ENCODE data around the gene SCGB1C2. TPM values are rescaled to one million over a fixed set of nuclear protein-coding genes. Genes with fewer than 3 reads are reported as not detected.
"Not testable (repeated sequence)": the region's sequence is repeated elsewhere in the genome, so short reads cannot be mapped to it uniquely, and the experiment has no call there.

Gene SCGB1C2
- total and polyA plus RNA-seq, 2 donors (not counting 3 experiments of a cell fraction or from before 2014, with no cell fraction given), result not detected

- intact Hi-C loops (cut with micrococcal nuclease); H2AFZ ChIP-seq (ENCODE audit: low read depth, low read length); dilution Hi-C loops (cut with MboI; ENCODE audit: extremely low pct_ligation_motif_present, low sequenced_read_pairs); DNase-seq (ENCODE audit: low read depth, low spot score); H4K20me1 ChIP-seq (replicated peaks; ENCODE audit: control insufficient read depth, extremely low read depth, insufficient read depth, low read length); BruUV-seq (replicated peaks); H3K9ac ChIP-seq (replicated peaks; ENCODE audit: extremely low read depth, insufficient read depth, low read length); H3K9me3 ChIP-seq (replicated peaks; ENCODE audit: control insufficient read depth, insufficient read depth, low read length); H3K27ac ChIP-seq (ENCODE audit: insufficient read depth, low read depth, low read length); H3K27me3 ChIP-seq (ENCODE audit: control insufficient read depth in 2 of 2, insufficient read depth in 2 of 2, low read length in 2 of 2); H3K4me1 ChIP-seq (ENCODE audit: control insufficient read depth, extremely low read depth, insufficient read depth, low read length); H3K79me2 ChIP-seq (ENCODE audit: control insufficient read depth, insufficient read depth, low read length); POLR2A ChIA-PET; H3K4me2 ChIP-seq (ENCODE audit: insufficient read depth, low read length); CTCF ChIA-PET; FAIRE-seq; H3K9me1 ChIP-seq (replicated peaks; ENCODE audit: control insufficient read depth, extremely low read depth, insufficient read depth, low read length); H3K4me3 ChIP-seq (replicated peaks in 1 of 3; ENCODE audit: insufficient read depth in 1 of 3, low read depth in 1 of 3, low read length in 3 of 3); H3K36me3 ChIP-seq (ENCODE audit: control insufficient read depth in 2 of 2, extremely low read depth in 1 of 2, insufficient read depth in 2 of 2, low read length in 2 of 2): not testable (repeated sequence)
- TF ChIP-seq CTCF (IDR thresholded peaks at IDR 0.05; ENCODE audit: extremely low read depth in 1 of 2, insufficient read depth in 1 of 2, low read depth in 1 of 2, low read length in 2 of 2), result peak in 1 of 2 donors; percentile 36
Observed at GRCh38 chr17:136531-136930, 838 bp upstream of the SCGB1C2 start.

- H3K9me1 ChIP-seq (replicated peaks; ENCODE audit: control insufficient read depth, extremely low read depth, insufficient read depth, low read length); dilution Hi-C loops (cut with MboI; ENCODE audit: extremely low pct_ligation_motif_present, low sequenced_read_pairs); H3K4me2 ChIP-seq (ENCODE audit: insufficient read depth, low read length); H4K20me1 ChIP-seq (replicated peaks; ENCODE audit: control insufficient read depth, extremely low read depth, insufficient read depth, low read length); POLR2A ChIA-PET; H3K36me3 ChIP-seq (ENCODE audit: control insufficient read depth in 2 of 2, extremely low read depth in 1 of 2, insufficient read depth in 2 of 2, low read length in 2 of 2); H2AFZ ChIP-seq (ENCODE audit: low read depth, low read length); H3K9me3 ChIP-seq (replicated peaks; ENCODE audit: control insufficient read depth, insufficient read depth, low read length); H3K4me3 ChIP-seq (replicated peaks in 1 of 3; ENCODE audit: insufficient read depth in 1 of 3, low read depth in 1 of 3, low read length in 3 of 3); CTCF ChIA-PET; DNase-seq (ENCODE audit: low read depth, low spot score); H3K27ac ChIP-seq (ENCODE audit: insufficient read depth, low read depth, low read length); H3K9ac ChIP-seq (replicated peaks; ENCODE audit: extremely low read depth, insufficient read depth, low read length); H3K79me2 ChIP-seq (ENCODE audit: control insufficient read depth, insufficient read depth, low read length); H3K4me1 ChIP-seq (ENCODE audit: control insufficient read depth, extremely low read depth, insufficient read depth, low read length); BruUV-seq (replicated peaks); H3K27me3 ChIP-seq (ENCODE audit: control insufficient read depth in 2 of 2, insufficient read depth in 2 of 2, low read length in 2 of 2); FAIRE-seq: not testable (repeated sequence)
- intact Hi-C loops (cut with micrococcal nuclease), result loop anchor here (5.0 kb wide), 2 partner anchors 268 to 858 kb away; partner anchors contain the start of gene TIMM22
Observed at GRCh38 chr17:139401-140205, 2.2 kb downstream of the SCGB1C2 start.
